ENCODE data around the gene ZFP57.

Gene ZFP57

GRCh38 chr6:29680904-29681303 lies at the start of gene ZFP57:
ZFP57 (minus strand) TSS chr6:29681152; CDS start chr6:29677003, 4,149 bp downstream.
- no peak for DNase-seq

GRCh38 chr6:29730575-29731126 lies 49.7 kb upstream of the ZFP57 start:
- DNase-seq = no peak

GRCh38 chr6:29729774-29730328 lies 48.9 kb upstream of the ZFP57 start:
- no peak for DNase-seq

- no peak for DNase-seq
These were observed 47.9 kb upstream of the ZFP57 start for GRCh38 chr6:29728875-29729270.

- DNase-seq = no peak
These were observed 47.4 kb upstream of the ZFP57 start for GRCh38 chr6:29728173-29728874.

- no peak for DNase-seq
These were observed 46.7 kb upstream of the ZFP57 start for GRCh38 chr6:29727637-29728036.

GRCh38 chr6:29726571-29727194 lies 45.7 kb upstream of the ZFP57 start:
- no peak for DNase-seq

- DNase-seq = no peak
These were observed 45.0 kb upstream of the ZFP57 start for GRCh38 chr6:29726001-29726400.

- DNase-seq = no peak
These were observed 44.3 kb upstream of the ZFP57 start for GRCh38 chr6:29724937-29725869.

GRCh38 chr6:29723666-29724588 lies 43.0 kb upstream of the ZFP57 start:
- peak; percentile 49 for DNase-seq

GRCh38 chr6:29723262-29723665 lies 42.3 kb upstream of the ZFP57 start, which contains the start of gene HLA-F:
HLA-F (plus strand) TSS chr6:29723434; CDS start chr6:29723464, 30 bp downstream.
- DNase-seq = peak; percentile 56

GRCh38 chr6:29720863-29721262 lies 39.9 kb upstream of the ZFP57 start:
- no peak for DNase-seq

- DNase-seq = no peak
These were observed 29.5 kb upstream of the ZFP57 start for GRCh38 chr6:29710281-29710941.

- DNase-seq = no peak
These were observed 28.2 kb upstream of the ZFP57 start for GRCh38 chr6:29709188-29709587.

GRCh38 chr6:29708432-29709179 lies 27.7 kb upstream of the ZFP57 start:
- no peak for DNase-seq

GRCh38 chr6:29705389-29706231 lies 24.7 kb upstream of the ZFP57 start:
- peak; percentile 51 for DNase-seq

- DNase-seq = no peak
These were observed 21.7 kb upstream of the ZFP57 start for GRCh38 chr6:29702519-29703103.

GRCh38 chr6:29696147-29697125 lies 15.5 kb upstream of the ZFP57 start:
- no peak for DNase-seq
